AG04450 (cell line): ENCODE results near the gene ADAMTSL5. TPM values are rescaled to one million over a fixed set of nuclear protein-coding genes. Genes with fewer than 3 reads are reported as not detected.
A peak's percentile ranks its signal among the peaks of the same experiment; 100 is the strongest.

Source experiments
- CTCF ChIA-PET: fragments of 300-600, 350-600 bp; formaldehyde crosslinking; extraction: SDS; loops from one replicate; lab custom pipeline; 2022; ENCODE audit warnings: antibody characterized with exemption, inconsistent platforms; lab: Charles Lee
- POLR2A ChIA-PET: fragments of 350-600 bp; formaldehyde crosslinking; extraction: SDS; loops from one replicate; lab custom pipeline; 2021; ENCODE audit warnings: antibody characterized with exemption, inconsistent platforms; lab: Yijun Ruan, JAX
- DNase-seq: peaks from one replicate; pipeline ENCODE4 v3.0.0-alpha.2; 2011; ENCODE audit warnings: low read depth, low spot score
- H3K27ac ChIP-seq: one replicate; pipeline ENCODE4 v1.5.1; 2012; ENCODE audit warnings: low read depth, low read length, control low read depth
- H3K27me3 ChIP-seq: one replicate; pipeline ENCODE4 v1.6.0; 2012; ENCODE audit warnings: low read length; ENCODE audit not compliant: control insufficient read depth, insufficient read depth
- H3K4me3 ChIP-seq: 2 replicates; pipeline ENCODE4 v1.5.1; 2011; ENCODE audit warnings: mild to moderate bottlenecking, low read depth, low read length, control low read depth
- H3K9me3 ChIP-seq: 2 replicates; pipeline ENCODE4 v1.5.1; 2012; ENCODE audit warnings: low read length; ENCODE audit not compliant: control insufficient read depth, insufficient read depth
- CTCF ChIP-seq: IDR thresholded peaks from 2 replicates; pipeline ENCODE4 v1.5.1; 2011; ENCODE audit warnings: low read depth, low read length, control low read depth, inconsistent platforms
- polyA plus RNA-seq: library from polyadenylated mRNA; depleted of rRNA; stranded (reverse); fragments of >200 nt; gene quantifications from 2 replicates; pipeline ENCODE4 v1.2.3, GENCODE V29; 2011

ADAMTSL5 gene
- polyA plus RNA-seq, 1 experiment, result 5.6 TPM

- H3K4me3 ChIP-seq, result no peak overlapping the region
- peaks cover 16% of the 10 kb centered on the region for H3K9me3 ChIP-seq
- POLR2A ChIA-PET, result no interaction called here
- no peak overlapping the region for H3K27ac ChIP-seq
- H3K27me3 ChIP-seq, result peaks cover 18% of the 10 kb centered on the region
- TF ChIP-seq CTCF, result no peak
- CTCF ChIA-PET, result no interaction called here
- no peak for DNase-seq
These were observed 7.8 kb downstream of the ADAMTSL5 start for GRCh38 chr19:1505012-1505411.

GRCh38 chr19:1503925-1504773 is 8.7 kb downstream of the ADAMTSL5 start:
- no peak overlapping the region for H3K4me3 ChIP-seq
- no peak for DNase-seq
- H3K9me3 ChIP-seq, result peaks cover 19% of the 10 kb centered on the region
- POLR2A ChIA-PET, result no interaction called here
- peaks cover 18% of the 10 kb centered on the region for H3K27me3 ChIP-seq
- CTCF ChIA-PET, result interaction anchor here (1.1 kb wide), 1 partner anchor 11 kb away, joined by 3 read pairs; no protein-coding TSS in a partner anchor
- TF ChIP-seq CTCF, result no peak
- no peak overlapping the region for H3K27ac ChIP-seq

GRCh38 chr19:1503089-1503924 is 9.5 kb downstream of the ADAMTSL5 start:
- peaks cover 16% of the 10 kb centered on the region for H3K9me3 ChIP-seq
- CTCF ChIA-PET, result interaction anchor here (1.1 kb wide), 1 partner anchor 11 kb away, joined by 3 read pairs; no protein-coding TSS in a partner anchor
- POLR2A ChIA-PET, result interaction anchor here (0.7 kb wide), 1 partner anchor 235 kb away, joined by 12 read pairs; no protein-coding TSS in a partner anchor
- TF ChIP-seq CTCF, result peak; percentile 64
- H3K27me3 ChIP-seq, result peaks cover 18% of the 10 kb centered on the region
- DNase-seq, result no peak
- peak overlapping the region; percentile 41 for H3K4me3 ChIP-seq
- no peak overlapping the region for H3K27ac ChIP-seq

GRCh38 chr19:1502433-1503088 is 10.3 kb downstream of the ADAMTSL5 start:
- no peak for DNase-seq
- Histone ChIP-seq H3K27me3 (peaks cover 18% of the 10 kb centered on the region), H3K9me3 (peaks cover 15% of the 10 kb centered on the region), H3K4me3 (no peak overlapping the region; the same call in 1 of the 2 replicates), H3K27ac (no peak overlapping the region)
- ChIA-PET CTCF (no interaction called here), POLR2A (interaction anchor here (0.7 kb wide), 1 partner anchor 234 kb away, joined by 12 read pairs; no protein-coding TSS in a partner anchor)
- no peak for TF ChIP-seq CTCF
